ENCODE results near the gene SDSL. TPM values are rescaled to one million over a fixed set of nuclear protein-coding genes. Genes with fewer than 3 reads are reported as not detected.

The SDSL gene
- total RNA-seq, 3 donors from 2014 or later (not counting 1 experiment from before 2014, with no cell fraction given), result 1.0 to 7.5 (median 3.7) TPM

GRCh38 chr12:113475451-113476175 is 53.4 kb downstream of the SDSL start:
- no peak overlapping the region for H3K27ac Mint-ChIP-seq
- Histone ChIP-seq H3K27me3 (ENCODE audit: control insufficient read depth, insufficient read depth, low read length) (peaks cover 53% of the 10 kb centered on the region), H3K4me1 (ENCODE audit: control insufficient read depth, insufficient read depth, low read length) (no peaks in the 10 kb centered on the region), H3K36me3 (ENCODE audit: control insufficient read depth, insufficient read depth, low read length) (no peaks in the 10 kb centered on the region), H3K27ac (ENCODE audit: low read length) (no peak overlapping the region), H3K9me3 (ENCODE audit: control insufficient read depth, insufficient read depth, low read length) (peaks cover 6% of the 10 kb centered on the region), H3K4me3 (ENCODE audit: low read length) (no peak overlapping the region)
- ATAC-seq, result no peak
- intact Hi-C loops (cut with micrococcal nuclease), result no loop called here
- peaks cover 65 to 70% of the 10 kb centered on the region in 2 donors for H3K27me3 Mint-ChIP-seq (ENCODE audit: low read depth in 2 of 2)
- no peak overlapping the region for H3K4me3 Mint-ChIP-seq
- no peaks in the 10 kb centered on the region for H3K36me3 Mint-ChIP-seq
- H3K9me3 Mint-ChIP-seq, result peaks cover 0 to 2% of the 10 kb centered on the region in 2 donors
- no peak for DNase-seq
- 7% methylated on average over 50 of the region's 50 CpGs for WGBS (ENCODE audit: insufficient coverage)
- peaks cover 0 to 6% of the 10 kb centered on the region in 2 donors for H3K4me1 Mint-ChIP-seq
- TF ChIP-seq CTCF (IDR thresholded peaks at IDR 0.05), result no peak

GRCh38 chr12:113476176-113476986 is 54.2 kb downstream of the SDSL start:
- no peak overlapping the region for H3K27ac ChIP-seq (ENCODE audit: low read length)
- ATAC-seq (no peak), DNase-seq (no peak)
- intact Hi-C loops (cut with micrococcal nuclease), result no loop called here
- H3K9me3 ChIP-seq (ENCODE audit: control insufficient read depth, insufficient read depth, low read length), result peaks cover 6% of the 10 kb centered on the region
- H3K4me3 ChIP-seq (ENCODE audit: low read length), result no peak overlapping the region
- peaks cover 55% of the 10 kb centered on the region for H3K27me3 ChIP-seq (ENCODE audit: control insufficient read depth, insufficient read depth, low read length)
- Mint-ChIP-seq H3K4me1 (peaks cover 0 to 6% of the 10 kb centered on the region in 2 donors), H3K27ac (no peak overlapping the region), H3K27me3 (ENCODE audit: low read depth in 2 of 2) (peaks cover 67 to 75% of the 10 kb centered on the region in 2 donors), H3K36me3 (no peaks in the 10 kb centered on the region), H3K9me3 (peaks cover 0 to 2% of the 10 kb centered on the region in 2 donors), H3K4me3 (no peak overlapping the region)
- 7% methylated on average over 57 of the region's 58 CpGs for WGBS (ENCODE audit: insufficient coverage)
- no peak for TF ChIP-seq CTCF (IDR thresholded peaks at IDR 0.05)
- H3K4me1 ChIP-seq (ENCODE audit: control insufficient read depth, insufficient read depth, low read length), result no peaks in the 10 kb centered on the region
- no peaks in the 10 kb centered on the region for H3K36me3 ChIP-seq (ENCODE audit: control insufficient read depth, insufficient read depth, low read length)

GRCh38 chr12:113477171-113477841 is 55.1 kb downstream of the SDSL start:
- H3K4me3 Mint-ChIP-seq, result no peak overlapping the region

More at GRCh38 chr12:113477171-113477841, 55.1 kb downstream of the SDSL start:
- Histone ChIP-seq H3K4me3 (ENCODE audit: low read length) (no peak overlapping the region), H3K9me3 (ENCODE audit: control insufficient read depth, insufficient read depth, low read length) (peaks cover 6% of the 10 kb centered on the region), H3K4me1 (ENCODE audit: control insufficient read depth, insufficient read depth, low read length) (no peaks in the 10 kb centered on the region), H3K27ac (ENCODE audit: low read length) (no peak overlapping the region), H3K27me3 (ENCODE audit: control insufficient read depth, insufficient read depth, low read length) (peaks cover 55% of the 10 kb centered on the region), H3K36me3 (ENCODE audit: control insufficient read depth, insufficient read depth, low read length) (no peaks in the 10 kb centered on the region)
- Mint-ChIP-seq H3K9me3 (peaks cover 0 to 2% of the 10 kb centered on the region in 2 donors), H3K4me1 (peaks cover 0 to 6% of the 10 kb centered on the region in 2 donors), H3K27ac (no peak overlapping the region), H3K27me3 (ENCODE audit: low read depth in 2 of 2) (peaks cover 74 to 75% of the 10 kb centered on the region in 2 donors), H3K36me3 (no peaks in the 10 kb centered on the region)
- 5% methylated on average over 7 of the region's 7 CpGs for WGBS (ENCODE audit: insufficient coverage)
- intact Hi-C loops (cut with micrococcal nuclease), result no loop called here
- no peak for TF ChIP-seq CTCF (IDR thresholded peaks at IDR 0.05)
- DNase-seq (no peak), ATAC-seq (no peak)
